Duodenal mucosa (tissue), 2 donors: ENCODE measurements around the gene RBPJ.

Experiments used
- H3K27ac ChIP-seq: one replicate; pipeline ENCODE4 v1.7.0; 2013; ENCODE audit warnings: low read depth, low read length
- H3K27me3 ChIP-seq, 2 donors: one replicate each; pipeline ENCODE4 v1.7.0; 2013; ENCODE audit warnings: low read length in 2 of 2, control low read depth in 1 of 2; ENCODE audit not compliant: insufficient read depth in 2 of 2, control insufficient read depth in 1 of 2
- H3K36me3 ChIP-seq, 2 donors: one replicate each; pipeline ENCODE4 v1.7.0; 2013; ENCODE audit warnings: low read length in 2 of 2, control low read depth in 1 of 2; ENCODE audit not compliant: insufficient read depth in 2 of 2, control insufficient read depth in 1 of 2
- H3K4me1 ChIP-seq, 2 donors: one replicate each; pipeline ENCODE4 v1.7.0; 2013; ENCODE audit warnings: low read length in 2 of 2, control low read depth in 1 of 2; ENCODE audit not compliant: insufficient read depth in 2 of 2, control insufficient read depth in 1 of 2
- H3K4me3 ChIP-seq, 2 donors: one replicate each; pipeline ENCODE4 v1.7.0; 2013; ENCODE audit warnings: low read length in 2 of 2, low read depth in 1 of 2
- H3K9ac ChIP-seq, 2 donors: one replicate each; pipeline ENCODE4 v1.7.0; 2013; ENCODE audit warnings: low read length in 2 of 2, low read depth in 1 of 2
- H3K9me3 ChIP-seq, 2 donors: one replicate each; pipeline ENCODE4 v1.7.0; 2013; ENCODE audit warnings: low read length in 2 of 2, control low read depth in 1 of 2; ENCODE audit not compliant: control insufficient read depth in 1 of 2

Gene RBPJ

GRCh38 chr4:26429910-26430309 is 109.1 kb downstream of the RBPJ start:
- Histone ChIP-seq H3K4me3 (no peak overlapping the region), H3K9ac (no peak overlapping the region), H3K27me3 (no peaks in the 10 kb centered on the region), H3K9me3 (no peaks in the 10 kb centered on the region), H3K4me1 (no peaks in the 10 kb centered on the region), H3K27ac (no peak overlapping the region), H3K36me3 (peaks cover 22 to 50% of the 10 kb centered on the region in 2 donors)

DNA sequence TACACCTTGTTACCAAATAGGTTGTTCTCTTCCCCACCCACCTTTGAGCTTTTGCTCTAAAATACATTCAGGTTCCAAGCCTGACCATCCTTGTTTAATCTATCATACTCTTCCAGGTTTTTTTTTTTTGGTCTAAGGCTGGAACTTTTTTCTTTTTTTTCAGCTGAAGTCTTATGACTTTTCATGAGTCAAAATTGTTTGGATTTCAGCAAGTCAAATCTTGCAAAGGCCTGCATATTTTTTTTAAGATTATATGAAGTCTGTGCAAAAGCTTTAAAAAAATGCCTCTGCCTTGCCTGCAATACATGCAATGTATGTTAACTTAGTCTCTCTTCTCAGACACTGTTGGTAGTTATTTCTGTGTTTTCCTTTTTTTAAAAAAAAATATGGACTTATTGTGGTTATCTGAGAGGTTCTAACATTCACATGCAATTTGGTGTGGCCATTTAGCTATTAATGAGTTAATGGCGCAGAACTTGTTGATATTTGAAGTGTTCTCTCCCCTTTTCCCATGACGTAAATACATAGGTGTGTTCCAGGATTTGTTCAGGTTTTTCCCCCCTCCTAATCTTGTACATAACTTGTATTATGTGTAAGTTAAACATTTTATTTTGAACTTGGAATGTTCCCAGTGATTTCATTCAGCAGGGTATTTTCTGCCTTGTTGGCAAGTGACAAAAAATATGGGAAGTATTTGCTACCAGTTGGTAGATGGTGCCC is 110.8 kb downstream of the RBPJ start:
- Histone ChIP-seq H3K4me1 (no peaks in the 10 kb centered on the region), H3K27ac (no peak overlapping the region), H3K27me3 (no peaks in the 10 kb centered on the region), H3K9ac (no peak overlapping the region), H3K4me3 (no peak overlapping the region), H3K9me3 (no peaks in the 10 kb centered on the region), H3K36me3 (peaks cover 22 to 38% of the 10 kb centered on the region in 2 donors)

DNA sequence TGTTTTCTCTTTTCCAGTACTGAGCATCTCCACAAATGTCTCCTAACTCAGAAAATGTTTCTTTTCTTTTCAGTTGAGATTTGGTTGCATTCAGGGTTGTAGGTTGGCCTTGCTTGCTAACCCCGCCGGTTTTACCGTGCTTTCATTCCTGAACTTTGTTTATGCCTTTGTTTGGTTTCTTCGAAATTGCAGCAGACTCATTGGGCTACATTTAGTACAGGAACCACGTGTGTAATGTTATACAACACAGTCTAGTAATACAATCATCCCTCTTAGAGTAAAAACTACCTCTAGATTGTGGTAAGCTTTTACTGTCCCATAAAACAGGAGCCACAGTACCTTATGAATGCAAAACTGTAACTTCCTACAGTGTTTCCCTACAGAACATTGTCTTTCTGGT is 111.6 kb downstream of the RBPJ start:
- Histone ChIP-seq H3K9ac (no peak overlapping the region), H3K9me3 (no peaks in the 10 kb centered on the region), H3K27me3 (no peaks in the 10 kb centered on the region), H3K4me1 (no peaks in the 10 kb centered on the region), H3K27ac (no peak overlapping the region), H3K36me3 (peaks cover 26 to 33% of the 10 kb centered on the region in 2 donors), H3K4me3 (no peak overlapping the region)

GRCh38 chr4:26433556-26433955 is 112.7 kb downstream of the RBPJ start:
- H3K27me3 ChIP-seq: no peaks in the 10 kb centered on the region
- peaks cover 27 to 37% of the 10 kb centered on the region in 2 donors for H3K36me3 ChIP-seq
- no peak overlapping the region for H3K9ac ChIP-seq
- H3K9me3 ChIP-seq: no peaks in the 10 kb centered on the region
- H3K27ac ChIP-seq: no peak overlapping the region
- H3K4me3 ChIP-seq: no peak overlapping the region
- H3K4me1 ChIP-seq: no peaks in the 10 kb centered on the region

DNA sequence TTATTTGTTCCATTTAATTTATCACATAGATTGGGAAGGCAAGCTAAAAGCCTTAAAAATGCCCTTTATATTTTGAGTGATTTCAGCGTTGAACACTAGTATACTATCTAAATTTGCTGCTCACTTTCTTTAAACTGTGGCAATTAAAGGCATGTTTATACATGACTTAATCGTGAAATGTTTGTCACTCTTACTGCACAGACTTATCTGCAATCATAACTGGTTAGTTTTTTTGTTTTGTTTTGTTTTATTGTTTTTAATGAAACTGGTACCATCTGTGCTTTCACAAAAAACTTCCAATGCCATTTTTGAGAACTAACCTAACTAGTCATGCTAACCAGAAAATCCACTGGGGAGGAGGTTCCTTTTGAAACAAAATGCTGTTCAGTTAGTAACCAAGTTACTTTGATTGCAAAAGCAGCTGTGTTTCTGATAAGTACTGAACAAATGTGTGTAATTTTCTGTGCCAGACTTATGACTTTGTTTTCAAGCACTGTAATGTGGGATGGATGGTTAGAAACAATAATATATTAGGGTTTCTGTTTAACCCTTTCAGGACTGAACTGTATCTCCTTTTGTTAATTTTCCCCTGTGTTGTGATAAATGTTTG is 113.3 kb downstream of the RBPJ start:
- no peak overlapping the region for H3K9ac ChIP-seq
- peaks cover 24 to 32% of the 10 kb centered on the region in 2 donors for H3K36me3 ChIP-seq
- no peaks in the 10 kb centered on the region for H3K4me1 ChIP-seq
- no peak overlapping the region for H3K4me3 ChIP-seq
- no peaks in the 10 kb centered on the region for H3K9me3 ChIP-seq
- H3K27me3 ChIP-seq: no peaks in the 10 kb centered on the region
- no peak overlapping the region for H3K27ac ChIP-seq

- Histone ChIP-seq H3K9ac (no peak overlapping the region), H3K27me3 (no peaks in the 10 kb centered on the region), H3K4me3 (no peak overlapping the region), H3K36me3 (peaks cover 5 to 7% of the 10 kb centered on the region in 2 donors), H3K4me1 (no peaks in the 10 kb centered on the region), H3K9me3 (no peaks in the 10 kb centered on the region), H3K27ac (no peak overlapping the region)
Measured at GRCh38 chr4:26441102-26441501, 120.3 kb downstream of the RBPJ start.

GRCh38 chr4:26441771-26442170 is 121.0 kb downstream of the RBPJ start:
- Histone ChIP-seq H3K4me3 (no peak overlapping the region), H3K4me1 (no peaks in the 10 kb centered on the region), H3K36me3 (peaks cover 4 to 5% of the 10 kb centered on the region in 2 donors), H3K9ac (no peak overlapping the region), H3K27ac (no peak overlapping the region), H3K27me3 (no peaks in the 10 kb centered on the region), H3K9me3 (no peaks in the 10 kb centered on the region)

GRCh38 chr4:26447378-26447777 is 126.6 kb downstream of the RBPJ start:
- Histone ChIP-seq H3K4me1 (no peaks in the 10 kb centered on the region), H3K27ac (no peak overlapping the region), H3K9me3 (no peaks in the 10 kb centered on the region), H3K9ac (no peak overlapping the region), H3K27me3 (no peaks in the 10 kb centered on the region), H3K4me3 (no peak overlapping the region), H3K36me3 (no peaks in the 10 kb centered on the region)

- no peaks in the 10 kb centered on the region for H3K9me3 ChIP-seq
Measured at GRCh38 chr4:26450418-26450817, 129.6 kb downstream of the RBPJ start.

GRCh38 chr4:26451597-26451996 is 130.8 kb downstream of the RBPJ start:
- no peaks in the 10 kb centered on the region for H3K4me1 ChIP-seq
- H3K36me3 ChIP-seq: no peaks in the 10 kb centered on the region
- H3K27ac ChIP-seq: no peak overlapping the region
- no peaks in the 10 kb centered on the region for H3K27me3 ChIP-seq
- H3K9ac ChIP-seq: no peak overlapping the region
- H3K4me3 ChIP-seq: no peak overlapping the region
- no peaks in the 10 kb centered on the region for H3K9me3 ChIP-seq

More at GRCh38 chr4:26450418-26450817, 129.6 kb downstream of the RBPJ start:
- H3K4me3 ChIP-seq: no peak overlapping the region
- H3K9ac ChIP-seq: no peak overlapping the region
- no peaks in the 10 kb centered on the region for H3K27me3 ChIP-seq
- H3K36me3 ChIP-seq: no peaks in the 10 kb centered on the region
- no peaks in the 10 kb centered on the region for H3K4me1 ChIP-seq
- no peak overlapping the region for H3K27ac ChIP-seq
